Measurements from ENCODE around the gene AZI2.
A peak's percentile ranks its signal among the peaks of the same experiment; 100 is the strongest.

The AZI2 gene

DNA sequence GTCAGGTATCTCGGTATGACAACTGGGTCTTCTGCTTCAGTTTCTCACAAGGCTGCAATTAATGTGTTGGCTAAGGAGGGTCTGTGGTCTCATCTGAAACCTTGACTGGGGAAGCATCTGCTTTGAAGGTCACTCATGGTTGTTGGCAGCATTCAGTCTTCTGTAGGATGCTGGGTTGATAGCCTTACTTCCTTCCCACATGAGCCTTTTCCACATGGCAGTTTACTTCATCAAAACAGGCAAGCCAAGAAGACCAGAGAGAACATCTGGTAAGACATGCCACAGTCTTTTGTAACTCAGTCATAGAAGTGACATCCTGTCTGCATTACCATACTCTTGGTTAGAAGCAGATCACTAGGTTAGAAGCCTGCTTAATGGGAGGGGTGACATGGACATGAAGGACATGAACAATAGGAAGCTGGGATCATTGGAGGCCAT lies 57.7 kb downstream of the AZI2 start:
- FAIRE-seq (peak; percentile 30), DNase-seq (ENCODE audit: insufficient read length, low spot score) (no peak)
- TF ChIP-seq POLR2A (IDR thresholded peaks at IDR 0.05; ENCODE audit: low read depth, low read length): no peak

GRCh38 chr3:28287046-28287445 lies 61.6 kb downstream of the AZI2 start:
- no peak for TF ChIP-seq POLR2A (IDR thresholded peaks at IDR 0.05; ENCODE audit: low read depth, low read length)
- FAIRE-seq (no peak), DNase-seq (ENCODE audit: insufficient read length, low spot score) (no peak)

- no peak for TF ChIP-seq POLR2A (IDR thresholded peaks at IDR 0.05; ENCODE audit: low read depth, low read length)
- peak; percentile 71 for FAIRE-seq
- DNase-seq (ENCODE audit: insufficient read length, low spot score): no peak
Measured at GRCh38 chr3:28286595-28286994, 62.0 kb downstream of the AZI2 start.

DNA sequence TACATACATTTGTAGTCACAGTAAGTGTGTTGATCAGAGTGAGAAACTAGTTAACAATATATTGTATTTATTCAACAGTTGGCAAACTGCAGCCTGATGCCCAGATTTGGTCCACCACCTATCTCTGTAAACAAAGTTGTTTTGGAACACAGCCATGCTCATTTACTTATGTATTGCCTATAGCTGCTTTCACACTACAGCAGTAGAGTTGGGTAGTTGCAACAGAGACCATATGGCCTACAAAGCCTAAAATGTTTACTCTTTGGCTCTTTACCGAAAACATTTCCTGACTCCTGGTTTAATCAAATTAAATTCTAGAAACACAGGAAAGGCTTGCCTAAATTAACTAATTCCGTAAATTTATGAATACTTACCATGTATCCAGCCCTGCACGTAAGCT lies 67.8 kb downstream of the AZI2 start:
- DNase-seq (ENCODE audit: insufficient read length, low spot score) (no peak), FAIRE-seq (no peak)
- no peak for TF ChIP-seq POLR2A (IDR thresholded peaks at IDR 0.05; ENCODE audit: low read depth, low read length)

DNA sequence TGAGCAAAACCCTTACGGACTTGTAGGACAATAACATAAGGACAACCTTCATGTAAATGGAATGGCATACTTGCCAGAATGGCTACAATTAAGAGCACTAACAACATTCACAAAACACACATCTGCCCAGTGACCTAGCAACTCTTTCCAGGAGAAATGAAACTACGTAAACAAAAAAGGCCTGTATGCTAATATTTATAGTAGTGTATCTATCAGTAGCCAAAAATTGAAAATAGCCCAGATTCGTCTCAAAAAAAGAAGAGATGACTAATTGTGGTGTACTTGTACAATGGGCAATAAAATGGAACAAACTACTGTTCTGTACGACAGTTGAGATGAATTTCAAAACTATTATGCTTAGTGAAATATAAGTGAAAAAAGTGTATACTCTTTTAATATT lies 68.9 kb downstream of the AZI2 start:
- no peak for FAIRE-seq
- no peak for DNase-seq (ENCODE audit: insufficient read length, low spot score)

DNA sequence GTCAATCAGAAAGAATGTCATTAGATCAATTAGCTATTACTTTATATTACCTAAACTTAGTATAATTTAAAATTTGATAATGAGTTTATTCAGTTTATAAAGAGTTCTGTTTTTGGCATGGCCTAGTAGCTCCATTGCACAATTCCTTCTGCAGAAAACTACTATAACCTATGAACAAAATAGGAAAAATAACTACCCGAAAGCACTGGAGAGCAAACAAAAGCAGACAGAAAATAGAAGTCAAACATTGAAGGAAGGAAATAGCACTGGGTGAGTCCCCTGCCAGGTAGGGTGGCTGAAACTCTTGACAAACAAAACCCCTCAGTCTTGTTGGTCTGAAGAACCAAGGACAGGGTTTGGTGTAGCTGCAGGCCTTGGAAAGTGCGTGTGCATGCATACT lies 69.7 kb downstream of the AZI2 start:
- FAIRE-seq (no peak), DNase-seq (ENCODE audit: insufficient read length, low spot score) (no peak)
- TF ChIP-seq POLR2A (IDR thresholded peaks at IDR 0.05; ENCODE audit: low read depth, low read length): no peak

More for the DNA sequence above, 68.9 kb downstream of the AZI2 start:
- TF ChIP-seq POLR2A (IDR thresholded peaks at IDR 0.05; ENCODE audit: low read depth, low read length): no peak

DNA sequence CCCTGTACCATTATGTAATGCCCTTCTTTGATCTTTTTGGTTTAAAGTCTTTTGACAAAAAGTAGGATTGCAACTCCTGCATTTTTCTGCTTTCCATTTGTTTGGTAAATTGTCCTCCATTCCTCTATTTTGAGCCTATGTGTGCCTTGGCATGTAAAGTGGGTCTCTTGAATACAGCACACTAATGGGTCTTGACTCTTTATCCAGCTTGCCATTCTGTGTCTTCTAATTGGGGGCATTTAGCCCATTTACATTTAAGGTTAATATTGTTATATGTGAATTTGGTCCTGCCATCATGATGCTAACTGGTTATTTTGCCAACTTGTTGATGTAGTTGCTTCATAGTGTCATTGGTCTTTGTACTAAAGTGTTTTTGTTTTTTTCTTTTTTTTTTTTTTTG lies 74.8 kb downstream of the AZI2 start:
- TF ChIP-seq POLR2A (IDR thresholded peaks at IDR 0.05; ENCODE audit: low read depth, low read length): no peak
- DNase-seq (ENCODE audit: insufficient read length, low spot score) (no peak), FAIRE-seq (no peak)
